ENCODE data around the gene SAMD1. TPM values are rescaled to one million over a fixed set of nuclear protein-coding genes. Genes with fewer than 3 reads are reported as not detected.
"Not testable (repeated sequence)": the region's sequence is repeated elsewhere in the genome, so short reads cannot be mapped to it uniquely, and the experiment has no call there.

SAMD1 gene
- total and polyA plus RNA-seq, 2 experiments from 2014 or later: 32.2 to 69.0 TPM

DNA sequence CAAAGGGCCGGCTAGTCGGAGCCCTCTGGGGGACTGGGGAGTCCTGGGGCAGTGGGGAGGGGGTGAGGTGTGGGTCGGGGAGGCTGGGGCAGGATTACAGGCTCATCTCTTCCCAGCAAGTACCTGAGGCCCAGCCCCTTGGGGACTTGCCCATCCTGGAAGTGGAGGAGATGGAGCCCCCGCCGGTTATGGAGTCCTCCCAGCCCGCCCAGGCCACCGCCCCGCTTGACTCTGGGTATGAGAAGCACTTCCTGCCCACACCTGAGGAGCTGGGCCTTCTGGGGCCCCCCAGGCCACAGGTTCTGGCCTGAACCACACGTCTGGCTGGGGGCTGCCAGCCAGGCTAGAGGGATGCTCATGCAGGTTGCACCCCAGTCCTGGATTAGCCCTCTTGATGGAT, 38.6 kb downstream of the SAMD1 start:
- Histone ChIP-seq H3K9me2 (ENCODE audit: insufficient read depth) (no peaks in the 10 kb centered on the region), H3K36me3 (ENCODE audit: insufficient read depth) (no peaks in the 10 kb centered on the region), H3F3A (replicated peaks; ENCODE audit: low read depth) (no peaks in the 10 kb centered on the region; the same call in 1 of the 2 replicates), H3K4me3 (no peak overlapping the region), H3K27me3 (ENCODE audit: insufficient read depth) (no peaks in the 10 kb centered on the region), H3K79me2 (replicated peaks; ENCODE audit: insufficient read depth) (no peaks in the 10 kb centered on the region), H3K4me1 (ENCODE audit: insufficient read depth) (no peaks in the 10 kb centered on the region), H3K4me2 (no peak overlapping the region), H3K27ac (ENCODE audit: low read depth) (no peak overlapping the region), H2AFZ (no peak overlapping the region), H4K20me1 (replicated peaks; ENCODE audit: insufficient read depth) (no peaks in the 10 kb centered on the region; the same call in 1 of the 2 replicates)
- TF ChIP-seq, protein P1, sequence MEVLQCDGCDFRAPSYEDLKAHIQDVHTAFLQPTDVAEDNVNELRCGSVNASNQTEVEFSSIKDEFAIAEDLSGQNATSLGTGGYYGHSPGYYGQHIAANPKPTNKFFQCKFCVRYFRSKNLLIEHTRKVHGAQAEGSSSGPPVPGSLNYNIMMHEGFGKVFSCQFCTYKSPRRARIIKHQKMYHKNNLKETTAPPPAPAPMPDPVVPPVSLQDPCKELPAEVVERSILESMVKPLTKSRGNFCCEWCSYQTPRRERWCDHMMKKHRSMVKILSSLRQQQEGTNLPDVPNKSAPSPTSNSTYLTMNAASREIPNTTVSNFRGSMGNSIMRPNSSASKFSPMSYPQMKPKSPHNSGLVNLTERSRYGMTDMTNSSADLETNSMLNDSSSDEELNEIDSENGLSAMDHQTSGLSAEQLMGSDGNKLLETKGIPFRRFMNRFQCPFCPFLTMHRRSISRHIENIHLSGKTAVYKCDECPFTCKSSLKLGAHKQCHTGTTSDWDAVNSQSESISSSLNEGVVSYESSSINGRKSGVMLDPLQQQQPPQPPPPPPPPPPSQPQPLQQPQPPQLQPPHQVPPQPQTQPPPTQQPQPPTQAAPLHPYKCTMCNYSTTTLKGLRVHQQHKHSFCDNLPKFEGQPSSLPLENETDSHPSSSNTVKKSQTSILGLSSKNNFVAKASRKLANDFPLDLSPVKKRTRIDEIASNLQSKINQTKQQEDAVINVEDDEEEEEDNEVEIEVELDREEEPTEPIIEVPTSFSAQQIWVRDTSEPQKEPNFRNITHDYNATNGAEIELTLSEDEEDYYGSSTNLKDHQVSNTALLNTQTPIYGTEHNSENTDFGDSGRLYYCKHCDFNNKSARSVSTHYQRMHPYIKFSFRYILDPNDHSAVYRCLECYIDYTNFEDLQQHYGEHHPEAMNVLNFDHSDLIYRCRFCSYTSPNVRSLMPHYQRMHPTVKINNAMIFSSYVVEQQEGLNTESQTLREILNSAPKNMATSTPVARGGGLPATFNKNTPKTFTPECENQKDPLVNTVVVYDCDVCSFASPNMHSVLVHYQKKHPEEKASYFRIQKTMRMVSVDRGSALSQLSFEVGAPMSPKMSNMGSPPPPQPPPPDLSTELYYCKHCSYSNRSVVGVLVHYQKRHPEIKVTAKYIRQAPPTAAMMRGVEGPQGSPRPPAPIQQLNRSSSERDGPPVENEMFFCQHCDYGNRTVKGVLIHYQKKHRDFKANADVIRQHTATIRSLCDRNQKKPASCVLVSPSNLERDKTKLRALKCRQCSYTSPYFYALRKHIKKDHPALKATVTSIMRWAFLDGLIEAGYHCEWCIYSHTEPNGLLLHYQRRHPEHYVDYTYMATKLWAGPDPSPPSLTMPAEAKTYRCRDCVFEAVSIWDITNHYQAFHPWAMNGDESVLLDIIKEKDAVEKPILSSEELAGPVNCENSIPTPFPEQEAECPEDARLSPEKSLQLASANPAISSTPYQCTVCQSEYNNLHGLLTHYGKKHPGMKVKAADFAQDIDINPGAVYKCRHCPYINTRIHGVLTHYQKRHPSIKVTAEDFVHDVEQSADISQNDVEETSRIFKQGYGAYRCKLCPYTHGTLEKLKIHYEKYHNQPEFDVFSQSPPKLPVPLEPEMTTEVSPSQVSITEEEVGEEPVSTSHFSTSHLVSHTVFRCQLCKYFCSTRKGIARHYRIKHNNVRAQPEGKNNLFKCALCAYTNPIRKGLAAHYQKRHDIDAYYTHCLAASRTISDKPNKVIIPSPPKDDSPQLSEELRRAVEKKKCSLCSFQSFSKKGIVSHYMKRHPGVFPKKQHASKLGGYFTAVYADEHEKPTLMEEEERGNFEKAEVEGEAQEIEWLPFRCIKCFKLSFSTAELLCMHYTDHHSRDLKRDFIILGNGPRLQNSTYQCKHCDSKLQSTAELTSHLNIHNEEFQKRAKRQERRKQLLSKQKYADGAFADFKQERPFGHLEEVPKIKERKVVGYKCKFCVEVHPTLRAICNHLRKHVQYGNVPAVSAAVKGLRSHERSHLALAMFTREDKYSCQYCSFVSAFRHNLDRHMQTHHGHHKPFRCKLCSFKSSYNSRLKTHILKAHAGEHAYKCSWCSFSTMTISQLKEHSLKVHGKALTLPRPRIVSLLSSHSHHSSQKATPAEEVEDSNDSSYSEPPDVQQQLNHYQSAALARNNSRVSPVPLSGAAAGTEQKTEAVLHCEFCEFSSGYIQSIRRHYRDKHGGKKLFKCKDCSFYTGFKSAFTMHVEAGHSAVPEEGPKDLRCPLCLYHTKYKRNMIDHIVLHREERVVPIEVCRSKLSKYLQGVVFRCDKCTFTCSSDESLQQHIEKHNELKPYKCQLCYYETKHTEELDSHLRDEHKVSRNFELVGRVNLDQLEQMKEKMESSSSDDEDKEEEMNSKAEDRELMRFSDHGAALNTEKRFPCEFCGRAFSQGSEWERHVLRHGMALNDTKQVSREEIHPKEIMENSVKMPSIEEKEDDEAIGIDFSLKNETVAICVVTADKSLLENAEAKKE (CRISPR knock-in tag; IDR thresholded peaks at IDR 0.05): no peak
- TF ChIP-seq, protein P2, sequence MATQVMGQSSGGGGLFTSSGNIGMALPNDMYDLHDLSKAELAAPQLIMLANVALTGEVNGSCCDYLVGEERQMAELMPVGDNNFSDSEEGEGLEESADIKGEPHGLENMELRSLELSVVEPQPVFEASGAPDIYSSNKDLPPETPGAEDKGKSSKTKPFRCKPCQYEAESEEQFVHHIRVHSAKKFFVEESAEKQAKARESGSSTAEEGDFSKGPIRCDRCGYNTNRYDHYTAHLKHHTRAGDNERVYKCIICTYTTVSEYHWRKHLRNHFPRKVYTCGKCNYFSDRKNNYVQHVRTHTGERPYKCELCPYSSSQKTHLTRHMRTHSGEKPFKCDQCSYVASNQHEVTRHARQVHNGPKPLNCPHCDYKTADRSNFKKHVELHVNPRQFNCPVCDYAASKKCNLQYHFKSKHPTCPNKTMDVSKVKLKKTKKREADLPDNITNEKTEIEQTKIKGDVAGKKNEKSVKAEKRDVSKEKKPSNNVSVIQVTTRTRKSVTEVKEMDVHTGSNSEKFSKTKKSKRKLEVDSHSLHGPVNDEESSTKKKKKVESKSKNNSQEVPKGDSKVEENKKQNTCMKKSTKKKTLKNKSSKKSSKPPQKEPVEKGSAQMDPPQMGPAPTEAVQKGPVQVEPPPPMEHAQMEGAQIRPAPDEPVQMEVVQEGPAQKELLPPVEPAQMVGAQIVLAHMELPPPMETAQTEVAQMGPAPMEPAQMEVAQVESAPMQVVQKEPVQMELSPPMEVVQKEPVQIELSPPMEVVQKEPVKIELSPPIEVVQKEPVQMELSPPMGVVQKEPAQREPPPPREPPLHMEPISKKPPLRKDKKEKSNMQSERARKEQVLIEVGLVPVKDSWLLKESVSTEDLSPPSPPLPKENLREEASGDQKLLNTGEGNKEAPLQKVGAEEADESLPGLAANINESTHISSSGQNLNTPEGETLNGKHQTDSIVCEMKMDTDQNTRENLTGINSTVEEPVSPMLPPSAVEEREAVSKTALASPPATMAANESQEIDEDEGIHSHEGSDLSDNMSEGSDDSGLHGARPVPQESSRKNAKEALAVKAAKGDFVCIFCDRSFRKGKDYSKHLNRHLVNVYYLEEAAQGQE (IDR thresholded peaks at IDR 0.05; ENCODE audit: unreplicated experiment): no peak
- TF ChIP-seq JUNB (IDR thresholded peaks at IDR 0.05; ENCODE audit: unreplicated experiment) (no peak), ZNF114 (CRISPR knock-in tag; IDR thresholded peaks at IDR 0.05) (no peak), NANOG (IDR thresholded peaks at IDR 0.05; ENCODE audit: borderline replicate concordance) (no peak), EZH2 (IDR thresholded peaks at IDR 0.05; ENCODE audit: low read depth, unreplicated experiment) (no peak), POLR2AphosphoS5 (IDR thresholded peaks at IDR 0.05; ENCODE audit: low read depth) (no peak), CREB1 (CRISPR knock-in tag; IDR thresholded peaks at IDR 0.05; ENCODE audit: low read depth) (no peak)
- Mint-ChIP-seq H3K4me1 (peaks cover 3% of the 10 kb centered on the region; the same call in 1 of the 3 replicates), H3K27ac (no peak overlapping the region), H3K36me3 (ENCODE audit: low read depth) (peaks cover 32% of the 10 kb centered on the region), H3K9me3 (peaks cover 8% of the 10 kb centered on the region; the same call in 2 of the 3 replicates), H3K27me3 (ENCODE audit: insufficient read depth, low read depth, poor library complexity) (peaks cover 11% of the 10 kb centered on the region), H3K4me3 (no peak overlapping the region)
- DNase-seq (ENCODE audit: low spot score): no peak
- ATAC-seq: no peak

DNA sequence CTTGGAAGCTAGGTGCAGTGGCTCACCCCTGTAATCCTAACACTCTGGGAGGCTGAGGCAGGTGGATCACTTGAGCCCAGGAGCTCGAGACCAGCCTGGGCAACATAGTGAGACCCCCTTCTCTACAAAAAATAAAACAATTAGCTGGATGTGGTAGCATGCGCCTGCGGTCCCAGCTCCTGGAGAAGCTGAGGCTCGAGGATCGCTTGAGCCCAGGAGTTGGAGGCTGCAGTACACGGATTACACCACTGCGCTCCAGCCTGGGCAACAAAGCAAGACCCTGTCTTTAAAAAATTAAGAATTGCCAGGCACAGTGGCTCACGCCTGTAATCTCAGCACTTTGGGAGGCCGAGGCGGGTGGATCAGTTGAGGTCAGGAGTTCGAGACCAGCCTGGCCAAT, 39.6 kb downstream of the SAMD1 start:
- peaks cover 33% of the 10 kb centered on the region for H3K36me3 Mint-ChIP-seq (ENCODE audit: low read depth)
- H3K9me2 ChIP-seq (ENCODE audit: insufficient read depth); H3K27me3 ChIP-seq (ENCODE audit: insufficient read depth); H3K4me3 Mint-ChIP-seq; H2AFZ ChIP-seq; H3K27ac Mint-ChIP-seq; H3K79me2 ChIP-seq (replicated peaks; ENCODE audit: insufficient read depth); H3K27ac ChIP-seq (ENCODE audit: low read depth); H3K4me1 Mint-ChIP-seq; H4K20me1 ChIP-seq (replicated peaks; ENCODE audit: insufficient read depth); ATAC-seq; H3K4me2 ChIP-seq; H3K27me3 Mint-ChIP-seq (ENCODE audit: insufficient read depth, low read depth, poor library complexity); H3K9me3 Mint-ChIP-seq; H3F3A ChIP-seq (replicated peaks; ENCODE audit: low read depth); H3K4me3 ChIP-seq; H3K36me3 ChIP-seq (ENCODE audit: insufficient read depth); DNase-seq (ENCODE audit: low spot score); H3K4me1 ChIP-seq (ENCODE audit: insufficient read depth): not testable (repeated sequence)
